Ovary (tissue), 9 donors: ENCODE results near the gene PRND. TPM values are rescaled to one million over a fixed set of nuclear protein-coding genes. Genes with fewer than 3 reads are reported as not detected.

ENCODE experiments used
- DNase-seq, 5 donors: peaks; one replicate each; pipeline ENCODE4 v3.0.0-alpha.2; 2019 to 2020
- H3K27ac ChIP-seq, 2 donors: fragments of 200-600 bp; one replicate each; pipeline versions ENCODE4 v1.5.1 to v1.8.0; 2019 to 2022
- H3K27me3 ChIP-seq: fragments of 200-600 bp; one replicate; pipeline ENCODE4 v1.8.0; 2022
- H3K36me3 ChIP-seq: fragments of 200-600 bp; sonication (generic); one replicate; pipeline ENCODE4 v1.5.1; 2019
- H3K4me1 ChIP-seq: one replicate; pipeline ENCODE4 v1.8.1; 2013; ENCODE audit warnings: mild to moderate bottlenecking, moderate library complexity; ENCODE audit not compliant: insufficient read depth
- H3K4me3 ChIP-seq: fragments of 200-600 bp; sonication (generic); one replicate; pipeline ENCODE4 v1.5.1; 2017
- H3K9me3 ChIP-seq, 2 donors: fragments of 200-600 bp in 1 of 2; sonication (generic) in 1 of 2; one replicate each; pipeline versions ENCODE4 v1.5.1 to v1.8.1; 2013 to 2019; ENCODE audit warnings: mild to moderate bottlenecking in 1 of 2, moderate library complexity in 1 of 2
- EP300 ChIP-seq: sonication (generic); formaldehyde crosslinking; IDR thresholded peaks from one replicate; pipeline ENCODE4 v1.6.1; 2017; ENCODE audit warnings: antibody characterized with exemption
- POLR2A ChIP-seq: fragments of 450-650 bp; IDR thresholded peaks from one replicate; pipeline ENCODE4 v1.6.1; 2017; ENCODE audit warnings: antibody characterized with exemption, mild to moderate bottlenecking, moderate library complexity
- WGBS, 3 donors: extraction: QIAGEN DNeasy Blood & Tissue Kit in 1 of 3; methylation state at CpG; one replicate each; pipeline versions ENCODE4 v1.1.5 to v1.1.7; 2013 to 2017; 5-methylcytosine and 5-hydroxymethylcytosine counted together
- intact Hi-C, 4 donors: fragments of 100-400 bp; cut with DNase I; formaldehyde crosslinking; loops; one replicate each; pipeline versions ENCODE4 v1.11.0 to v1.15.1; 2022 to 2023
- polyA plus RNA-seq, 2 donors: library from polyadenylated mRNA; stranded (reverse); fragments of 200-250 nt in 1 of 2; fragments of 350-450 nt in 1 of 2; fragmentation: Illumina TruSeq in 1 of 2; extraction: RNeasy Lipid Tissue Mini Kit (QIAGEN cat#74804) in 1 of 2; gene quantifications; one replicate each; pipeline ENCODE4 v1.2.3, GENCODE V29; 2013 to 2014
- total RNA-seq, 7 donors: library from RNA; depleted of rRNA in 2 of 7; stranded (reverse); fragments of >200 nt in 2 of 7; fragmentation: NEBNext Ultra II Directional in 3 of 7; extraction: Animal tissue kit (Norgen Biotek cat#: 25700) in 3 of 7; gene quantifications; one replicate each; pipeline versions ENCODE4 v1.1.0 to v1.2.4, GENCODE V29; 2016 to 2023
- TF ChIP-seq, protein P1 (sequence below), 3 donors: fragments of 450-650 bp in 2 of 3; fragments of 200-600 bp in 1 of 3; IDR thresholded peaks; one replicate each; pipeline versions ENCODE4 v1.5.1 to v1.8.0; 2016 to 2022; ENCODE audit warnings: antibody characterized with exemption in 3 of 3, mild to moderate bottlenecking in 1 of 3
- donor health status: DM: no; HTN: no; CAD: no; lungs with moderate emphysema.
- donor health status: DM: no; HTN: no; CAD: no.
- donor health status: Bipolar disorder and iron deficiency.
- donor health status: DM: yes; HTN: yes; CAD: no.
- donor health status: DM: no; HTN: no; CAD: no.
- donor health status: DM: yes; HTN: yes; CAD: no.

Gene PRND
- total and polyA plus RNA-seq, 9 donors: 0.05 to 0.47 (median 0.14) TPM; not detected in 3

- TF ChIP-seq EP300 (no peak), POLR2A (no peak)
- TF ChIP-seq, protein P1, sequence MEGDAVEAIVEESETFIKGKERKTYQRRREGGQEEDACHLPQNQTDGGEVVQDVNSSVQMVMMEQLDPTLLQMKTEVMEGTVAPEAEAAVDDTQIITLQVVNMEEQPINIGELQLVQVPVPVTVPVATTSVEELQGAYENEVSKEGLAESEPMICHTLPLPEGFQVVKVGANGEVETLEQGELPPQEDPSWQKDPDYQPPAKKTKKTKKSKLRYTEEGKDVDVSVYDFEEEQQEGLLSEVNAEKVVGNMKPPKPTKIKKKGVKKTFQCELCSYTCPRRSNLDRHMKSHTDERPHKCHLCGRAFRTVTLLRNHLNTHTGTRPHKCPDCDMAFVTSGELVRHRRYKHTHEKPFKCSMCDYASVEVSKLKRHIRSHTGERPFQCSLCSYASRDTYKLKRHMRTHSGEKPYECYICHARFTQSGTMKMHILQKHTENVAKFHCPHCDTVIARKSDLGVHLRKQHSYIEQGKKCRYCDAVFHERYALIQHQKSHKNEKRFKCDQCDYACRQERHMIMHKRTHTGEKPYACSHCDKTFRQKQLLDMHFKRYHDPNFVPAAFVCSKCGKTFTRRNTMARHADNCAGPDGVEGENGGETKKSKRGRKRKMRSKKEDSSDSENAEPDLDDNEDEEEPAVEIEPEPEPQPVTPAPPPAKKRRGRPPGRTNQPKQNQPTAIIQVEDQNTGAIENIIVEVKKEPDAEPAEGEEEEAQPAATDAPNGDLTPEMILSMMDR (IDR thresholded peaks at IDR 0.05): no peak
- Histone ChIP-seq H3K9me3 (no peaks in the 10 kb centered on the region), H3K4me1 (no peaks in the 10 kb centered on the region), H3K27me3 (no peaks in the 10 kb centered on the region), H3K27ac (no peak overlapping the region), H3K4me3 (no peak overlapping the region), H3K36me3 (no peaks in the 10 kb centered on the region)
- 94 to 100% (median 96%) methylated on average over 1 of the region's 1 CpG for WGBS, 3 donors
- intact Hi-C loops: no loop called here
- no peak for DNase-seq
These were observed 6.9 kb upstream of the PRND start for GRCh38 chr20:4714818-4715217.

- no peak for DNase-seq
- TF ChIP-seq EP300: no peak
- TF ChIP-seq POLR2A: no peak
- TF ChIP-seq, protein P1 (IDR thresholded peaks at IDR 0.05): no peak
- Histone ChIP-seq H3K4me3 (no peak overlapping the region), H3K9me3 (no peaks in the 10 kb centered on the region), H3K4me1 (peaks cover 2% of the 10 kb centered on the region), H3K27ac (no peak overlapping the region), H3K36me3 (no peaks in the 10 kb centered on the region), H3K27me3 (no peaks in the 10 kb centered on the region)
- 85 to 87% (median 86%) methylated on average over 12 of the region's 12 CpGs for WGBS, 3 donors
- intact Hi-C loops: no loop called here
These were observed 3.7 kb upstream of the PRND start for GRCh38 chr20:4717816-4718570.

DNA sequence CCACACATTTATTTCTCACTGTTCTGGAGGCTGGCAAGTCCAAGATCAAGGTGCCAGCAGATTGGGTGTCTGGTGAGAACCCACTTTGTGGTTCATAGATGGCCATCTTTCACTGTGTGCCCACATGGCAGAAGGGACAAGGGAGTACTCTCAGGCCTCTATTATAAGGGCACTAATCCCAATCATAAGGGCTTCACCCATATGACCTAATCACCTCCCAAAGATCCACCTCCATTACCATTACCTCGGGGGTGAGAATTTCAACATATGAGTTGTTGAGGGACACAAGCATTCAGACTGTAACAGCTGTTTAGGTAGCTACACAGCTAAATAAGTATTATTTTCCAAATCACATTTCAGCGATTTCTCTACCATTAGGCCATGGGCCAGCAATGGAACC, 2.5 kb upstream of the PRND start:
- no peak for TF ChIP-seq EP300
- TF ChIP-seq, protein P1 (IDR thresholded peaks at IDR 0.05): no peak
- no peak for TF ChIP-seq POLR2A
- H3K9me3 ChIP-seq: no peaks in the 10 kb centered on the region
- intact Hi-C loops: no loop called here
- 93 to 97% (median 94%) methylated on average over 2 of the region's 2 CpGs for WGBS, 3 donors
- no peak overlapping the region for H3K4me3 ChIP-seq
- peaks cover 2% of the 10 kb centered on the region for H3K4me1 ChIP-seq
- no peaks in the 10 kb centered on the region for H3K27me3 ChIP-seq
- DNase-seq: no peak
- no peaks in the 10 kb centered on the region for H3K36me3 ChIP-seq
- H3K27ac ChIP-seq: peak overlapping the region; percentile 50 to 72

DNA sequence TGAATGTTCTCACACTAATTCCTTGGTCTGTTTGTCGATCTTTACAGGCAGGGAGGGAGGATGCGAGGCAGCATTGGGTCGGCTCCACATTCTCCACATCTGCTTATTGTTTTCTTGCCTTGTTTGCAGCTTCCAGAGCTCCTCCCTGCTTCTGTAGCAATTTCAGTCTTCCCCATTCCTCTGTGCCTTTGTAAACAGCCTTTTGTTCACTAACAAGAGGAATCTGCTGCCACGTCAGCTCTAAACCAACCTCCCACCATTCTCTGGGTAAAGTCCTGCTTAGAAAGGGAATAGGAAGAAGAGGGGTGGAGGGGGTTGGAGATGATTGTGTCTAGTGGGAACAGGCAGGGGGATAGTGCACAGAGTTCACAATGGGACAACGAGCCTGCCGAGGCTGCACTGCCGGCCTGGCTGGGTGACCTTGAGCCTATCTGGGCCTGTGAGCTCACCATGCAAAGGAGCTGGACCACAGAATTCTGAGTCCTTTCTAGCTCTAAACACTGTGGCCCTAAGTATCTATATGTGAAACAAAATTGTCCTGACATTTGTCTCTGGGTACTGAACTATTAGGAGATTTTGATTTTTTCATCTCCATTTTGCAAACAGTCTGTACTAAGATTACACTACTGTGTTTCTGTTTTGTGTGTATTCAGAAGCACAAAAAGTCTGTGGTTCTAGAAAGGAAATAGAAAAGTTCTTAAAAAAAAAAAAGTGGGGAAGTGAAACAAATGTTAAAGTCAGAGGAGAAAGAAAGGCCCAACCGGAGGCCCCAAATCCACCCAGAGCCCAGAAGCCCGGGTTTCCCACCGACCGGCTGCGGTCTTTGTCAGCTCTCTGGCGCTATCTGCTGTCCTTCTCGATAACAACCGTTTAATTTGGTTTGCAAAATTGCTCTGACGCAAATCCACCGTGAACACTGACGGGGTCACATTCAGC, 1.4 kb upstream of the PRND start:
- Histone ChIP-seq H3K27me3 (no peaks in the 10 kb centered on the region), H3K9me3 (no peaks in the 10 kb centered on the region), H3K36me3 (no peaks in the 10 kb centered on the region), H3K4me3 (no peak overlapping the region), H3K4me1 (peaks cover 2% of the 10 kb centered on the region), H3K27ac (peak overlapping the region; percentile 50 to 72)
- peak; percentile 74 to 84 (median 80) for DNase-seq
- 3 to 7% (median 5%) methylated on average over 18 of the region's 18 CpGs for WGBS, 3 donors
- TF ChIP-seq, protein P1 (IDR thresholded peaks at IDR 0.05): peak; percentile 74 to 77 (median 75)
- TF ChIP-seq EP300: no peak
- intact Hi-C loops: loop anchor here in 3 of 4 donors (2.0 to 5.0 kb wide), 2 partner anchors 112 to 113 kb away; no protein-coding TSS in a partner anchor
